Stimulated activated CD8-positive, alpha-beta memory T cell treated with anti-CD3 and anti-CD28 coated beads, Interleukin-7, amount 100 ng/mL, for 24 hours (primary cell): ENCODE results near the gene ZFP42.
"Not testable (repeated sequence)": the region's sequence is repeated elsewhere in the genome, so short reads cannot be mapped to it uniquely, and the experiment has no call there.

Experiments
- DNase-seq: peaks from one replicate; pipeline ENCODE4 v3.0.0-alpha.2; 2020; ENCODE audit warnings: low read depth

ZFP42 gene

DNA sequence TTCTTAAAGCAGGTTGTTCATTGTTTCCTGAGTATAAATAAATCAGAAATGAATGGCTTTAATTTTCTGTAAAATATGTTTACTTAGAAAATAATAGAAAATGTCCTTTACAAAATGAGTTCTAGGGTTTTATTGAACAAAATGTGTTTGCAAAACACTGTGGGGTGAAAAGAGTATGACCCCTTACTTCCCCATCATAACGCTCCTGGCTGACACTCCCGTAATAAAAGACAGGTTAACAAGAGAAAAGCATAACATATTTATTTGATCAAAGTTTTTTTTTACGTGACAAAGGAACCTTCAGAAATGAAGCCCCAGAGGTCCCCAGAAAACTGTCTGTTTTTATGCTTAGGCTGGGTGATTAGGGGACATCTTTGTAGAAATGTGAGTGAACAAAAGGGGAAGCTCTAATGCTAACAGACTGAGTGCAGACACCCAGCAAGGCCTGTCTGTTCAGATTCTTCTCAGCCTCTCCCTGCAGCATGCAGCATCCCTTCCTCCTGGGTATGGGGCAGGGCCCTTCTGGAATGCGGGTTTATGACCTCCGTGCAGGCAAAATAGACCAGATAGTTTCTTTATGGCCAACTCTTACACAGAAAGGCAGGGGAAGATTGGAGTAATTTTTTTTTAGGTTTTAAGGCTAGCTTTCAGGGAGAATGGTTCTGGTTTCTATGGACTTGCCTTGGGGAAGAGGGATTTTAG is 26.1 kb downstream of the ZFP42 start:
- DNase-seq, result no peak

DNA sequence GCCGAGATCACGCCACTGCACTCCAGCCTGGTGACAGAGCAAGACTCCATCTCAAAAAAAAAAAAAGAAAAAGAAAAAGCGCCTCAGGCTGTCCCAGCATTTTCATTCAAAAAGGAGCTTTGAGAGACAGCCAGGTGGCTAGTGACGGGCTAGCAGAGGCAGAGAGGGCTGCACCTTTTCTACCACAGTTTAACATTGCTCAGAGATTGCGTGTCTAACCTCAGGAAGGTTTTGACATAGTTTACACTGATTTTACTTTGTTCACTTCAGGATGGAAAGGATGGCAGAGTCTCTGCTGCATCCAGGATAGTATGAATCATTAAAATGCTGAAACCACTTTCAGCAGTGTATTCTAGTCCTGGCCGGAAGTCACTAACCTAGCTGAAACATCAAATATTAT is 28.1 kb downstream of the ZFP42 start:
- DNase-seq, result no peak

DNA sequence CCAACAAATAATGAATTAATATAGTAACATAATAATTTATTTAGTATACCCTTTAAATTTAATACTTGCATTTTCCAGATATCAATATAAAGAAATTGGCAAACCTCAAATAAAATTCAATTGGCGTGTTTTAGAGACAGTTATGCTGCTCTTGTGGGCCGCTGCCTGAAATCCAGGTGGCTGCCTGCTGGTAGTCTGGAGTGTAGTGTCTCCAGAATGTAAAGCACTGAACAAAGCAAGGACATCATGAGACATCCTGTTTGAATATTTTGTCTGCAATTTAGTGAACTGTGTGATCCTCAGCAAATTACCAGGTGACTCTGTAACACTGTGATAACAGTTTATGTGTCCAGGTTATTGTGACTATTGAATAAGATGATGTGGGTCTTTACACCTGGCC is 29.9 kb downstream of the ZFP42 start:
- no peak for DNase-seq

DNA sequence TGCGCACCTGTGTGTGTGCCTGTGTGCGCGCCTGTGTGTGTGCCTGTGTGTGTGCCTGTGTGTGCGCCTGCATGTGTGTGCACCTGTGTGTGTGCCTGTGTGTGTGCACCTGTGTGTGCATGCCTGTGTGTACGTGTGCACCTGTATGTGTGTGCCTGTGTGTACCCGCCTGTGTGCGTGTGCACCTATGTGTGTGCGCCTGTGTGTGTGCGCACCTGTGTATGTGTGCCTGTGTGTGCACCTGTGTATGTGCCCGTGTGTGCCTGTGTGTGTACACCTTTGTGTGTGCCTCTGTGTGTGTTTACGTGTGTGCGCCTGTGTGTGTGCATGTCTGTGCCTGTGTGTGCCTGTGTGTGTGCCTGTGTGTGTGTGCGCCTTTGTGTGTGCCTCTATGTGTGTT is 33.5 kb downstream of the ZFP42 start:
- DNase-seq, result no peak

DNA sequence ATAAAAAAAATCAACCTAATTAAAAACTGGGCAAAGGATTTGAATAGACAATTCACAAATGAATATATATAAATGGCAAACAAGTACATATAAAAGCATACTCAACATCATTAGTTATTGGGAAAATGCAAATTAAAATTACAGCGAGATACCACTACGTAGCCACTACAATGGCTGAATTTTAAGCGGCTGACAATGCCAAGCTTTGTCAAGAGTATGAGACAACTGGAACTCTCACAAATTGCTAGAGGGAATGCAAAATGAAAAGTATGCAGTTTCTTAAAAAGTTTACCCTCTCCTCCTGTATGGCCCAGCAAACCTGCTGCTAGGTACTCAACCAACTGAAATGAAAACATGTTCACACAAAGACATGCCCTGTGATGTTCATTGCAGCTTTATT is 34.8 kb downstream of the ZFP42 start:
- DNase-seq, result no peak

DNA sequence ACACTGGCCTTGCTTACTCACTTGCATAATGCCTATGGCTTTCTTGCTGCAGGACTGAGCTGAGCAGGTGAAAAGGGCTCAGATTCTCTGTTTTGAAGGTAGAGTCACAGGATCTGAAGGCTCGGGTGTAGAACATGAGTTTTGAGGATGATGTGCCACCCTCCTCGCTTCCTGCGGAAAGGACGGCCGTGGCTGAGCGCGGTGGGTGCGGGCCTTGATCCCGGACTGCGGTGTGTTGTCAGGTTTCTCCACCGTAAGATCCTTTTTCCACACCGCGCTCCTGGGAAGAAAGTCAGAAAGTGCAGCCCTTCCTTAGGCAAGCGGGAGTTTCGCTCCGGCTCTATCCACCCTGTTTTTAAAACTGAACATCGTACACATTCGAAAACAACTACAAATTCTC is 36.2 kb downstream of the ZFP42 start:
- DNase-seq, result no peak

DNA sequence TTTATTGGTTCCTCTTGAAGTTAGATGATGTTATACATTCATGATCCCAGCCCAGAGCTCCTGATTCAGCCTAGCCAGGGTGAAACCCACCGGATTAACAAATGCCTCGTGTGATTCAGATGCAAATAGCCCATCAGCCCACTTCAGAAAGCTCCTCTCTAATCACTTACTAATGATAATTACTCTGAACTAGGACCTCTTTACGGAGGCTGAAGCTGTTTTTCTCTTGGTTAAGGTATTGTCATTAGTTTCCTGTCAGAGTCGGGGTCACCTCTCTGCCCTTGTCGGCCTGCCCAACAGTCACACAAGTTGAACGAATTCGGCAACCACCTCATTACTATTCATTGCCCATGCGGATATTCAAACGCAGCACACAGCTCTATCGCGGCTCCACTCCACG is 36.6 kb downstream of the ZFP42 start:
- DNase-seq, result no peak

DNA sequence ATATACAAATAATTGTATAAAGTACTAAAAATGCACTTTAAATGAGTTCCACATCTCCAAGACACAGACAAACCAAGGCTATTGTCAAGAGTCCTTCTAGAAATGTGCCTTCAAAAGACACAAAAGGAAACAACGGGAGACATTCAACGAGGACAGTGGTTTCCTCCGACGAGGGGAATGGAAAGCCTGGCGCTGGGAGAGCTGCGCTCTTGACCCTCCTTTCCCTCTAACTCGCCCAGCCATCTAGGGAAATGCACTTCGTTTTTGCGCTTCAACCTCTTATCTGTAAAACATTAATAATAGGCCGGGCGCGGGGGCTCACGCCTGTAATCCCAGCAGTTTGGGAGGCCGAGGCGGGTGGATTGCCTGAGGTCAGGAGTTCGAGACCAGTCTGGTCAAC is 37.0 kb downstream of the ZFP42 start:
- no peak for DNase-seq

DNA sequence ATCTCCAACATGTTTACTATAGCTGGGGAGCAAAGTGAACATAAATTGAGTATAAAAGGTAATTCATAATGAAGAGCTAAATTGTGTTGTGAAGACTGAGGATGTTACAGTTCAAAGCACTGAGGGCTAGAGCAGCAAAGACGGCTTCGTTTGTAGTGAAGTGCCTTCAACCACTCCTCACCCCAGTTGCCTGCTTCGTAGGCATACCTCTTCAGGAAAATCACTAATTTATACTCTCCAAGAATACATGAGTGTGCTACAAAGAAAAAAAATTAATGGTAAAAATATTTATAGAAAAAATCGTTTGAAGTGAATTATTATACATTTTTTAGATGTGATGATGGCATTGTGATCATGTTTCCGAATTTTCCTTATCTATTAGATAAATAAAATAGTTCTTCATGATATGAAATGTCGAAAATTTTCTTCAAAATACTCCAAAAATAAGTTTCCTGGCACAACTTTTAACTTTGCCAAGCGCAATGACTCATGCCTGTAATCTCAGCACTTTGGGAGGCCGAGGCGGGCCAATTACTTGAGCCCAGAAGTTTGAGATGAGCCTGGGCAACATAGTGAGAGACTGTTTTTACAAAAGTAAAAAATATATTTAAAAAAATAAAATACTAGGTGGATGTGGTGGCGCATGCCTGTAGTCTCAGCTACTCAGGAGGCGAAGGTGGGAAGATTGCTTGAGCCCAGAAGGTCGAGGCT is 41.6 kb downstream of the ZFP42 start:
- DNase-seq, result no peak

DNA sequence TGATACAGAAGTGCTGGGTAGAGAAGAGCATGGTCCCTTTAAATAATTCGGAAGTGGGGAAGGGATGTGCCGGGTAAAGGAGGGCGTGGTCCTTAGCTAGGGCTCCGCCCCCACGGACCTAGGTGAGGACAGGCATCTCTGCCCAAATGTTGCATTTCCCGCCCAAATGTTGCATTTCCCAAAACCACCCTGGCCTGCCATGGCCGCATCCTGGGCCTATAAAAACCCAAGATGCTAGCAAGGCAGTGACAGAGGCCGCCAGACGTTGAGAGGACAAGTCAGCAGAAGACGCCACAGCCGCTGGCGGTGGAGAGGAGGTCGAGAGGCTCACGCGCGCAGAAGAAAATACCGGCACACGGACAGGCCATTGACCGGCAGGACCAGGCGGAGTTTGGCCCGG is 46.1 kb downstream of the ZFP42 start:
- no peak for DNase-seq

DNA sequence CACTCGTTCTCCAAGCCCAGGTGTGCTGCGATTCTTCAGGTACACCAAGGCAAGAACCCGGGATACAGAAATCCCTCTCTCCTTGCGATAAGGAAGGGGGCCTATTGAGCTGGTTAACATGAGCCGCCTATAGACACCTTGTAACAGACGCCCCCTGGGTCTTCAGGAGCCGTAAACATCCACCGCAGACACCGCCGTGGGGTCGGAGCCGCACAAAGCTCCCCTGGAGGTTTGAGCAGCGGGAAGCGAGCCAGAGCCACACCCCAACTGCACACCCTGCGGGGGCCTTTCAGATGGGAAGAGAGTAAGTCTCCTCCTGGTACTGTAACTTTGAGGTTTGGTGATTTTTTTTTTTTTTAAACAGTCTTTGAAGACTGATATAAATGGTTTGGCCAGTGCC is 46.6 kb downstream of the ZFP42 start:
- no peak for DNase-seq

DNA sequence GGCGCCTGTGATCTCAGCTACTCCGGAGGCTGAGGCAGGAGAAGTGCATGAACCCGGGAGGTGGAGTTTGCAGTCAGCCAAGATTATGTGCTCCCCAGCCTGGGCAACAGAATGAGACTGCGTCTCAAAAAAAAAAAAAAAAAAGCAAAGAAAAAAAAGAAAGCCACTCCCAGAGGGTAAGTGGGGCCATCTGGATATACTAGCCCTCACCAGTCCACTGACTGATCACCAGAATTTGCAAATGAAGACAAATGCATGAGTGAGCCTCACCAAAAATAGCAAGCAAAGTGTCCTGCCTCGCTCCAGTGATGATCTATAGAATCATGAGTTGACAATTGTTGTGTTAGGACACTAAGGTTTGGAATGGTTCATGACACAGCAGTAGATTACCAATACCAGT is 47.6 kb downstream of the ZFP42 start:
- no peak for DNase-seq

DNA sequence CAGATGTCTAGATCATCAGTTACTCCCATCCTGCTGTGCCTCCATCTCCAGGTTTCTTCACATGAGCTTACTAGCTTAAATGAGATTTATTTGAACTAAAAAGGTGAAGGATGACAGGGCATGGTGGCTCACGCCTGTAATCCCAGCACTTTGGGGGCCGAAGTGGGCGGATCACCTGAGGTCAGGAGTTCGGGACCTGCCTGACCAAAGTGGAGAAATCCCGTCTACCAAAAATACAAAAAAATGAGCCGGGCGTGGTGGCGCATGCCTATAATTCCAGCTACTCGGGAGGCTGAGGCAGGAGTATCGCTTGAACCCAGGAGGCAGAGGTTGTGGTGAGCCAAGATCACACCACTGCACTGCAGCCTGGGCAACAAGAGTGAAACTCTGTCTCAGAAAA is 49.9 kb downstream of the ZFP42 start:
- not testable (repeated sequence) for DNase-seq

DNA sequence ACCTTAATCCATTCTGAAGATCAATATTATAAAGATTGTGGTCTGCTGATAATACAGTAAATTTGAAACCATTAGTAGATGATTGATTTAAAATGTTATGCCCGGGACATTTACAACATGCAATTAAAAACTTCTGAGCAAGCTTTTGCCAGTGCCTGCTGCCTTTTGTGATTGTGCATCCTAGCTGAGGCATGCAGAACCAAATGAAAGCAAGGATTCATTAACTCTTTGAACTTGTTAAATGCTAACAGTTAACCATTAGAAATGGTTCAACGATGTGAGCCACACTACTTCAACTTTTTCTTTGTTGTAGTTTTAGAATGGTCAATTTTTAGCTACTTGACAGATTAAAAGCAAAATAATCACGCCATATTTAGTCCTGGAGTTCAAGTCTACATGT is 51.1 kb downstream of the ZFP42 start:
- DNase-seq, result no peak

DNA sequence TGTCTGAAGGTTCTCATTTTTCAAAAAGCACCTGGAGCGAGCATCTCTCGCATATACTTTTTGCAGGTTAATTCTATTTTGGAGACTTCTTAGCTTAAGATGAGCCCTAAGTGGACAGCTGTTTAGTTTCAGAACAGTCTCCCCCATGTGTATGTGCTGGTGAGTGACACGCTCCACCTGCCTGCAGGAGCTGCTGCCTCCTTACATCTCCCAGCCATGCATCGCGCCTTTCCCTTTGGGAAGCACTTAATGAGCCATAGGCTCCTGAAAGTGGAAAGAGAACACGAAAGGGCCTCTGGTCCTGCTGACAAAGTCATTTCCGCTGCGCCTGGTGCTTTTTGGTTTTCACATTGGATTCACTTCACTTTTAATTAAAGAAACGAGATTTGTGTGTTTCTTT is 57.7 kb downstream of the ZFP42 start:
- no peak for DNase-seq
